Neuronal stem cell (in vitro differentiated cells): ENCODE data around the gene CBFA2T3.
A peak's percentile ranks its signal among the peaks of the same experiment; 100 is the strongest.

Experiments used
- DNase-seq: peaks from one replicate; pipeline ENCODE4 v3.0.0-alpha.2; 2013; ENCODE audit warnings: low spot score
- H2AFZ ChIP-seq: one replicate; pipeline ENCODE4 v1.6.1; 2013; ENCODE audit warnings: mild to moderate bottlenecking, low read length, inconsistent platforms
- H2AK5ac ChIP-seq: 2 replicates; pipeline ENCODE4 v1.6.1; 2013; ENCODE audit warnings: low read depth, mild to moderate bottlenecking, inconsistent platforms, low read length, moderate library complexity, mixed read lengths
- H2BK120ac ChIP-seq: 2 replicates; pipeline ENCODE4 v1.6.1; 2013; ENCODE audit warnings: low read depth, mild to moderate bottlenecking, inconsistent platforms, low read length, moderate library complexity, mixed read lengths
- H2BK12ac ChIP-seq: one replicate; pipeline ENCODE4 v1.6.1; 2013; ENCODE audit warnings: low read length, inconsistent platforms
- H2BK15ac ChIP-seq: 2 replicates; pipeline ENCODE4 v1.6.1; 2013; ENCODE audit warnings: mild to moderate bottlenecking, low read length, inconsistent platforms, mixed read lengths
- H2BK5ac ChIP-seq: one replicate; pipeline ENCODE4 v1.6.1; 2013; ENCODE audit warnings: inconsistent platforms, mild to moderate bottlenecking, low read length, moderate library complexity
- H3K14ac ChIP-seq: one replicate; pipeline ENCODE4 v1.6.1; 2013; ENCODE audit warnings: low read length, inconsistent platforms
- H3K18ac ChIP-seq: 2 replicates; pipeline ENCODE4 v1.6.1; 2013; ENCODE audit warnings: low read length, inconsistent platforms
- H3K23ac ChIP-seq: 2 replicates; pipeline ENCODE4 v1.6.1; 2013; ENCODE audit warnings: low read depth, mild to moderate bottlenecking, mixed read lengths, low read length, inconsistent platforms; ENCODE audit not compliant: poor library complexity
- H3K27ac ChIP-seq: replicated peaks from 3 replicates; pipeline ENCODE4 v1.5.1; 2013; ENCODE audit warnings: low read length, inconsistent platforms
- H3K27me3 ChIP-seq, 3 experiments: 2 replicates each; pipeline ENCODE4 v1.6.1; 2013; ENCODE audit warnings: low read length in 3 of 3, mild to moderate bottlenecking in 2 of 3, inconsistent platforms in 1 of 3, low read depth in 1 of 3, mixed read lengths in 1 of 3, moderate library complexity in 1 of 3; ENCODE audit not compliant: control insufficient read depth in 3 of 3, insufficient read depth in 3 of 3
- H3K36me3 ChIP-seq, 2 donors: replicated peaks in 1 of 2; 2 replicates each; pipeline ENCODE4 v1.6.1; 2013; ENCODE audit warnings: low read length in 2 of 2; ENCODE audit not compliant: control insufficient read depth in 2 of 2, insufficient read depth in 2 of 2
- H3K4ac ChIP-seq: 2 replicates; pipeline ENCODE4 v1.6.1; 2013; ENCODE audit warnings: inconsistent platforms, mild to moderate bottlenecking, low read length, moderate library complexity
- H3K4me1 ChIP-seq, 2 donors: 1 replicate in 1 of 2; 2 replicates in 1 of 2; pipeline ENCODE4 v1.6.1; 2013; ENCODE audit warnings: low read length in 2 of 2, low read depth in 1 of 2; ENCODE audit not compliant: control insufficient read depth in 2 of 2, insufficient read depth in 1 of 2
- H3K4me2 ChIP-seq: one replicate; pipeline ENCODE4 v1.6.1; 2013; ENCODE audit warnings: mild to moderate bottlenecking, low read length, inconsistent platforms; ENCODE audit not compliant: insufficient read depth, poor library complexity, severe bottlenecking
- H3K4me3 ChIP-seq, 2 donors: 2 replicates each; pipeline ENCODE4 v1.5.1; 2013; ENCODE audit warnings: low read length in 2 of 2, mild to moderate bottlenecking in 2 of 2, inconsistent platforms in 1 of 2, moderate library complexity in 1 of 2
- H3K79me1 ChIP-seq: one replicate; pipeline ENCODE4 v1.6.1; 2013; ENCODE audit warnings: low read depth, mild to moderate bottlenecking, inconsistent platforms, low read length, moderate library complexity
- H3K9ac ChIP-seq: one replicate; pipeline ENCODE4 v1.6.1; 2013; ENCODE audit warnings: mild to moderate bottlenecking, low read depth, low read length, inconsistent platforms; ENCODE audit not compliant: poor library complexity
- H3K9me3 ChIP-seq, 2 donors: replicated peaks in 1 of 2; 2 replicates each; pipeline versions ENCODE3 to v1.6.1; 2013; ENCODE audit warnings: low read length in 2 of 2, mild to moderate bottlenecking in 2 of 2, inconsistent platforms in 1 of 2, low read depth in 1 of 2, mixed read lengths in 1 of 2, moderate library complexity in 1 of 2; ENCODE audit not compliant: control insufficient read depth in 2 of 2, insufficient read depth in 1 of 2
- H4K8ac ChIP-seq: one replicate; pipeline ENCODE4 v1.6.1; 2013; ENCODE audit warnings: low read depth, mild to moderate bottlenecking, inconsistent platforms, low read length, moderate library complexity
- H4K91ac ChIP-seq: one replicate; pipeline ENCODE4 v1.6.1; 2013; ENCODE audit warnings: low read length, low read depth, mild to moderate bottlenecking, inconsistent platforms; ENCODE audit not compliant: poor library complexity
- WGBS, 2 donors: extraction: QIAGEN DNeasy Blood & Tissue Kit; methylation state at CpG; one replicate each; pipeline ENCODE4 v1.1.7; 2013; ENCODE audit warnings: missing lambda C conversion rate in 2 of 2, mixed read lengths in 1 of 2; ENCODE audit not compliant: insufficient read length in 2 of 2, insufficient replicate concordance in 1 of 2; ENCODE audit errors: extremely low coverage in 2 of 2; 5-methylcytosine and 5-hydroxymethylcytosine counted together

The CBFA2T3 gene

DNA sequence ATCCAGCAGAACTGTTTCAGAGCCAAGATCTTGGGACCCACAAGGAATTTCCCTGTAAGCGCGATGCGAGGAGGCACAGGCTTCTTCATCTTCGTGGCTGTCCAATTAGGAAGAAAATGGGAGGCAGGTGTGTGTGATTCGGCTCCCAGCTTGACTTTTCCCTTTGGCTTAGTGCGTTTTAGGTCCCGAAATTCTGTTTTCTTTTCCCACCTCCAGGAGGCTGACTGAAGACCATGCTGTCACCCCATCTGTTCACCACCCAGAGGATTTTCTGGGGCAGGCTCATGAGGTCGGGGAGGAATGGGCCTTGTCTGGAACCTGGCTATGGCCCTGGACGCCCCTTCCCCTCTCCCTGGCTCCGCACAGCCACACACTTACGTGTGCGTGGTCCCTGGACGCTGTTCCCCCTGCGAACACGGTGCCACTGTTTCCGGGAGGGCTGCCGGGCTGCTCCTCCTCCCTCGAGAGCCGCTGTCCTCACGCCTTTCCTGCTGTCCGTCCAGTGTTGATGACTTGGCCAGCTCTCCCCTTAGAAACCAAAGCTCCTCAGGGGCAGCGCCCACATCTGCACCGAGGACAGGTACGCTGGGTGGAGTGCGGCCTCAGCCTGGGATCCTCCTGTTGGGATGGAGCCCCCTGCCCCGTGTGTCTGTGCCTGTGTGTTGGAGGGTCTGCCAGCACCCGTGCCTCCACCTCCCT lies 107.9 kb downstream of the CBFA2T3 start:
- peak overlapping the region; percentile 25 for H3K23ac ChIP-seq
- H2AK5ac ChIP-seq, result peak overlapping the region; percentile 93

GRCh38 chr16:88867581-88868246 lies 109.3 kb downstream of the CBFA2T3 start:
- H3K27me3 ChIP-seq, result peaks cover 0 to 58% (median 0%) of the 10 kb centered on the region in 3 experiments
- no peak overlapping the region for H3K14ac ChIP-seq
- peak overlapping the region; percentile 17 for H2BK120ac ChIP-seq
- peak overlapping the region; percentile 61 for H2AK5ac ChIP-seq
- peaks cover 2% of the 10 kb centered on the region for H3K79me1 ChIP-seq
- no peak overlapping the region for H3K4me2 ChIP-seq
- no peak overlapping the region for H3K4ac ChIP-seq
- no peak overlapping the region for H2AFZ ChIP-seq
- no peak overlapping the region for H3K23ac ChIP-seq
- no peak overlapping the region for H3K4me3 ChIP-seq
- no peaks in the 10 kb centered on the region for H3K36me3 ChIP-seq
- H2BK12ac ChIP-seq, result no peak overlapping the region
- H3K9ac ChIP-seq, result peak overlapping the region; percentile 12
- no peak overlapping the region for H2BK5ac ChIP-seq
- WGBS, 2 donors, result no CpG with 5 or more reads among the region's 24 CpGs
- H3K4me1 ChIP-seq, result peaks cover 0 to 2% of the 10 kb centered on the region in 2 donors
- H4K8ac ChIP-seq, result peak overlapping the region; percentile 17
- DNase-seq, result no peak
- H3K18ac ChIP-seq, result no peak overlapping the region
- no peak overlapping the region for H2BK15ac ChIP-seq
- H4K91ac ChIP-seq, result no peak overlapping the region
- no peaks in the 10 kb centered on the region for H3K9me3 ChIP-seq
- H3K27ac ChIP-seq, result no peak overlapping the region

More for the DNA sequence above, 107.9 kb downstream of the CBFA2T3 start:
- Histone ChIP-seq H2BK120ac (no peak overlapping the region), H2BK15ac (no peak overlapping the region), H3K27me3 (peaks cover 0 to 69% (median 0%) of the 10 kb centered on the region in 3 experiments), H3K4me3 (no peak overlapping the region), H3K14ac (peak overlapping the region; percentile 38), H4K91ac (no peak overlapping the region), H3K9ac (peak overlapping the region; percentile 37), H3K4me1 (peaks cover 0 to 2% of the 10 kb centered on the region in 2 donors), H3K27ac (no peak overlapping the region), H2AFZ (no peak overlapping the region), H2BK5ac (no peak overlapping the region), H2BK12ac (peak overlapping the region; percentile 73), H3K4me2 (no peak overlapping the region), H3K79me1 (no peaks in the 10 kb centered on the region), H3K9me3 (no peaks in the 10 kb centered on the region), H3K36me3 (no peaks in the 10 kb centered on the region), H3K18ac (no peak overlapping the region), H3K4ac (peak overlapping the region; percentile 84), H4K8ac (no peak overlapping the region)
- WGBS, 2 donors, result no CpG with 5 or more reads among the region's 27 CpGs
- no peak for DNase-seq

GRCh38 chr16:88866151-88866920 lies 110.7 kb downstream of the CBFA2T3 start, which contains the start of gene PABPN1L:
Gene PABPN1L, minus strand, starts transcription at chr16:88866660. Its CDS starts 54 bp downstream, at chr16:88866606.
- no peak within 1 kb of the TSS for H2BK5ac ChIP-seq
- H3K4ac ChIP-seq, result peak within 1 kb of the TSS; percentile 53
- peak within 1 kb of the TSS; percentile 57 for H3K18ac ChIP-seq
- peaks cover 0 to 48% (median 0%) of the 10 kb centered on the region in 3 experiments for H3K27me3 ChIP-seq
- H3K14ac ChIP-seq, result peak within 1 kb of the TSS; percentile 38
- peaks cover 2% of the 10 kb centered on the region for H3K79me1 ChIP-seq
- H2AK5ac ChIP-seq, result peak within 1 kb of the TSS; percentile 88
- H3K4me1 ChIP-seq, result peaks cover 0 to 2% of the 10 kb centered on the region in 2 donors
- H2BK12ac ChIP-seq, result peak within 1 kb of the TSS; percentile 73
- peak within 1 kb of the TSS; percentile 37 for H2BK15ac ChIP-seq
- no peaks in the 10 kb centered on the region for H3K9me3 ChIP-seq
- H3K4me3 ChIP-seq, result peak within 1 kb of the TSS in 1 of 2 donors; percentile 16
- DNase-seq, result no peak
- H3K23ac ChIP-seq, result peak within 1 kb of the TSS; percentile 43
- H2AFZ ChIP-seq, result no peak within 1 kb of the TSS
- no CpG with 5 or more reads among the region's 20 CpGs for WGBS, 2 donors
- no peak within 1 kb of the TSS for H3K27ac ChIP-seq
- peak within 1 kb of the TSS; percentile 17 for H2BK120ac ChIP-seq
- no peak within 1 kb of the TSS for H3K4me2 ChIP-seq
- peaks cover 2 to 6% of the 10 kb centered on the region in 2 donors for H3K36me3 ChIP-seq
- H4K91ac ChIP-seq, result no peak within 1 kb of the TSS
- no peak within 1 kb of the TSS for H4K8ac ChIP-seq
- no peak within 1 kb of the TSS for H3K9ac ChIP-seq
